ENCODE measurements around the gene ARHGEF28. TPM values are rescaled to one million over a fixed set of nuclear protein-coding genes. Genes with fewer than 3 reads are reported as not detected.

The ARHGEF28 gene
- total RNA-seq, 1 donor from 2014 or later, result 0.93 TPM

DNA sequence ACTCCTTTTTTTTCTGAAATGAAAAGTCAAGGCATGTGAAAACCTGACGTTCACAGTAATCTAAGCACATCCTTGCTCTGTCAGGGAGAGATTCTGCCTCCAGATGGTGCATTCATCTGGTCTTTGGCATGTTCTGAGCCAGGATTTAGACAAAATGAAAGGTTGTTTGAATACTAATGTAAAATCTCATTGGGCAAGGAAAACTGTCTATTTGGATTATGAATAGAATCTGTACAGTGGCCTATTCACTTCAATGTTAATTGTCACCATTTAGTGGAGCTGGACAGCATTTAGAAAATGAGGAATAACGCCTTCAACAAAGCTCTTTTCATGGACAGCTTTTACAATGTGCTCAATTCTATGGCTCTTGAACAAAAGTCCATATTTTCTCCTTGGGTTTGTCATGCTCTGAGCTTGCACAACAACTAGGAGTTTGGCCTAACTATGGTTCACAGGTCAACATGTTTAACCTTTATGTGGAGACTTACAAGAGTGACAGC is 28.9 kb downstream of the ARHGEF28 start:
- DNase-seq (ENCODE audit: low read depth, low spot score), result no peak
- Mint-ChIP-seq H3K4me3 (no peak overlapping the region), H3K36me3 (ENCODE audit: low read depth) (no peaks in the 10 kb centered on the region), H3K27me3 (ENCODE audit: low read depth) (no peaks in the 10 kb centered on the region), H3K4me1 (peaks cover 21% of the 10 kb centered on the region), H3K9me3 (no peaks in the 10 kb centered on the region), H3K27ac (ENCODE audit: unreplicated experiment) (peak overlapping the region; percentile 65)
- TF ChIP-seq CTCF (conservative IDR thresholded peaks at IDR 0.05), result no peak

GRCh38 chr5:73655521-73656160 is 29.6 kb downstream of the ARHGEF28 start:
- no peaks in the 10 kb centered on the region for H3K36me3 Mint-ChIP-seq (ENCODE audit: low read depth)
- H3K9me3 Mint-ChIP-seq, result no peaks in the 10 kb centered on the region
- no peak overlapping the region for H3K27ac Mint-ChIP-seq (ENCODE audit: unreplicated experiment)
- no peak for DNase-seq (ENCODE audit: low read depth, low spot score)
- H3K4me1 Mint-ChIP-seq, result peaks cover 21% of the 10 kb centered on the region
- TF ChIP-seq CTCF (conservative IDR thresholded peaks at IDR 0.05), result no peak
- no peaks in the 10 kb centered on the region for H3K27me3 Mint-ChIP-seq (ENCODE audit: low read depth)
- no peak overlapping the region for H3K4me3 Mint-ChIP-seq

- Mint-ChIP-seq H3K4me1 (no peaks in the 10 kb centered on the region), H3K9me3 (no peaks in the 10 kb centered on the region), H3K27me3 (ENCODE audit: low read depth) (peaks cover 6% of the 10 kb centered on the region), H3K36me3 (ENCODE audit: low read depth) (no peaks in the 10 kb centered on the region), H3K4me3 (no peak overlapping the region), H3K27ac (ENCODE audit: unreplicated experiment) (no peak overlapping the region)
- DNase-seq (ENCODE audit: low read depth, low spot score), result no peak
- no peak for TF ChIP-seq CTCF (conservative IDR thresholded peaks at IDR 0.05)
These were observed 35.8 kb downstream of the ARHGEF28 start for GRCh38 chr5:73661753-73662152.

- Mint-ChIP-seq H3K4me1 (no peaks in the 10 kb centered on the region), H3K4me3 (no peak overlapping the region), H3K9me3 (no peaks in the 10 kb centered on the region), H3K36me3 (ENCODE audit: low read depth) (no peaks in the 10 kb centered on the region), H3K27me3 (ENCODE audit: low read depth) (peaks cover 9% of the 10 kb centered on the region), H3K27ac (ENCODE audit: unreplicated experiment) (no peak overlapping the region)
- DNase-seq (ENCODE audit: low read depth, low spot score), result no peak
- TF ChIP-seq CTCF (conservative IDR thresholded peaks at IDR 0.05), result no peak
These were observed 37.3 kb downstream of the ARHGEF28 start for GRCh38 chr5:73663161-73663859.

- Mint-ChIP-seq H3K36me3 (ENCODE audit: low read depth) (no peaks in the 10 kb centered on the region), H3K27ac (ENCODE audit: unreplicated experiment) (no peak overlapping the region), H3K27me3 (ENCODE audit: low read depth) (peaks cover 9% of the 10 kb centered on the region), H3K4me3 (no peak overlapping the region), H3K4me1 (no peaks in the 10 kb centered on the region), H3K9me3 (no peaks in the 10 kb centered on the region)
- DNase-seq (ENCODE audit: low read depth, low spot score), result no peak
- no peak for TF ChIP-seq CTCF (conservative IDR thresholded peaks at IDR 0.05)
These were observed 37.9 kb downstream of the ARHGEF28 start for GRCh38 chr5:73663860-73664240.

Data from neural crest cell (in vitro differentiated cells).